Left renal cortex interstitium (tissue), 4 donors: Measurements from ENCODE around the gene AMH. TPM values are rescaled to one million over a fixed set of nuclear protein-coding genes. Genes with fewer than 3 reads are reported as not detected.

ENCODE experiments used
- DNase-seq, 4 donors: peaks; one replicate each; pipeline ENCODE4 v3.0.0-alpha.2; 2013; ENCODE audit warnings: low read depth in 4 of 4, low spot score in 2 of 4, missing footprints in 1 of 4
- polyA plus RNA-seq, 4 donors: library from polyadenylated mRNA; unstranded; fragments of 120-200 nt; gene quantifications; one replicate each; pipeline ENCODE4 v1.2.1, GENCODE V29; 2013; ENCODE audit not compliant: insufficient read length in 4 of 4

Gene AMH
- polyA plus RNA-seq, 4 donors = 0.96 to 3.8 (median 2.4) TPM

DNA sequence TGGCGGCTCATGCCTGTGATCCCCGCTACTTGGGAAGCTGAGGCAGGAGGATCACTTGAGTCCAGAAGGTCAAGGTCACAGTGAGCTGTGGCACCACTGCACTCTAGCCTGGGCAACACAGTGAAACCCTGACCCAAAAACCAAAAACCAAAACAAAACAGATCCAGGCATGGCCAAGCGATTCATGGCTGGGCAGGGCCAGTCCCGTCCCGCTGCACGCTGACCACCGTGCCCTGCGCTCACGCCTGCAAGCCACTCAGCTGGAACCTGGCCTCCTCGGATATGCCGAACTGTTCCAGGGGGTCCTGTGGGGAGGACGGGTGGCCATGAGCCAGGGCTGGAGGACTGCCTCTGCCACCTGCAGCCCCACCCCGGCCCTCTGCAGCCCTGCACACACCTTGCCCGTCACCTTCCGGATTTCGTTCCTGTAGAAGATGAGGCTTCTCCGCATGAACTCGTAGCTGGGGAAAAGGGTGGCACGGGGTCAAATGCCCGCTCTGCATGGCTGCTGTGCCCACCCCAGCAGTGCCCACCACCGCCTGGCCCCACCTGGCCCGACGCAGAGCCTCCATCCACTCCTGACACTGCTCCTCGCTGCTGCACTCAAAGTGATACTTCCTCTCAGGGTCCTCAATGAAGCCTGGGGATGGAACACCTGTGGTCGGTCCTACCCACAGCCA, 15.4 kb upstream of the AMH start:
- no peak for DNase-seq

DNA sequence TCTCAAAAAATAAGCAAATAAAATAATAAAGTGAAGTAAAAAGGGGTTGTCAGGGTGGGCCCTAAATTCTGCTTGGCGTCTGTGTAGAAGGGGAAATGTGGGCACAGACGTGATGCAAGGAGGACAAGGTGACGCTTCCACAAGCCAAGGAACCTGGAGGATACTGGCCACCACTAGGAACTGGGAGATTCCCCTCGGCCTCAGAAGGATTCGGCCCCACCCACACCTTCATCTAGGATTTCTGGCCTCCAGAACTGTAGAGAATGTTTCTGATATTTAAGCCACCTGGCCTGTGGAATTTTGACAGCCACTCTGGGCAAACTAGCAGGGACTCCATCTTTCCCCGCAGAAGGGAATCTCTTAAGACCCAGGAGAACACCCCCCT, 14.1 kb upstream of the AMH start:
- no peak for DNase-seq

DNA sequence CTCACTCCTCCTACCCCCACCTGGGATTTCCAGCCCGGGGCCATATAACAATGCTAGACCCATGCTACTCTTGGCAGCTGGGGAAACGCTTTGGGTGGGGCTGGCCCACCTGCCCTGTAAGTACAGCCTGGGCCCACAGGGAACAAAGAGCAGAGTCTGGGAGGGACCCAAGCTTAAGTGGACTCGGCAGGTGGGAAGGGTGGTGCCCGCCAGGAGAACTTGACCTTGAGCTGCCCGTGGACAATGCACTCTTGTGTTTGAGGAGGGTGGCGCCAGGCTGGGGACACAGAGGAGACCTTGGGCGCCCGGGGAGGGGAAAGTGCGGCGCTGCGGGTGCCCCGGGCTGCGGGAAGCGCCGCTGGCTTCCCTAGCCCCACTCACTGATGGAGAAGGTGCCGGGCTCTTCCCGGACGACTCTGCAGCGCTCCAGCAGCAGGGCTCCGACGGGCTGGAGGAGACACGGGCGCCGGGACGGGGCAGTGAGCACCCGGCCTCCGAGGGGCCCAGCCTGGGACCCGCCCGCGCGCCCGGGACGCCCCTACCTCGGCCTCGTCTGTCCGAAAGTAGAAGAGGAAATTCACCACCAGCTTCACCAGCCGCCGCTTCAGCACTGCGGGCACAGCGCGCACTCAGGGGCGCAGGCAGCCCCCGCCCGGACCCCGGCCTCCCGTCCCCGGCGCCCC, 13.6 kb upstream of the AMH start:
- DNase-seq = no peak

DNA sequence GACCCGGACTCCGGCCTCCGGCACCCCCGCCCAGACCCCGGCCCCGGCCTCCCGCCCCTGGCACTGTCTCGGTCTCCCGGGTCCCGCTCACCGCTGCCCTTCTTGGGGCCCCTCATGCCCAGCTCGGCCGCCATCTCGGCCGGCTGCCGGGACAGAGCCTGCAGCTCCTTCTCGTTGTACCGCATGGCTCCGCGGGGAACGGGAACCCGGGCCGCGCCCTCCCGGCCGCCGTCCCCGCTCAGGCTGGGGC, 13.1 kb upstream of the AMH start:
- no peak for DNase-seq

DNA sequence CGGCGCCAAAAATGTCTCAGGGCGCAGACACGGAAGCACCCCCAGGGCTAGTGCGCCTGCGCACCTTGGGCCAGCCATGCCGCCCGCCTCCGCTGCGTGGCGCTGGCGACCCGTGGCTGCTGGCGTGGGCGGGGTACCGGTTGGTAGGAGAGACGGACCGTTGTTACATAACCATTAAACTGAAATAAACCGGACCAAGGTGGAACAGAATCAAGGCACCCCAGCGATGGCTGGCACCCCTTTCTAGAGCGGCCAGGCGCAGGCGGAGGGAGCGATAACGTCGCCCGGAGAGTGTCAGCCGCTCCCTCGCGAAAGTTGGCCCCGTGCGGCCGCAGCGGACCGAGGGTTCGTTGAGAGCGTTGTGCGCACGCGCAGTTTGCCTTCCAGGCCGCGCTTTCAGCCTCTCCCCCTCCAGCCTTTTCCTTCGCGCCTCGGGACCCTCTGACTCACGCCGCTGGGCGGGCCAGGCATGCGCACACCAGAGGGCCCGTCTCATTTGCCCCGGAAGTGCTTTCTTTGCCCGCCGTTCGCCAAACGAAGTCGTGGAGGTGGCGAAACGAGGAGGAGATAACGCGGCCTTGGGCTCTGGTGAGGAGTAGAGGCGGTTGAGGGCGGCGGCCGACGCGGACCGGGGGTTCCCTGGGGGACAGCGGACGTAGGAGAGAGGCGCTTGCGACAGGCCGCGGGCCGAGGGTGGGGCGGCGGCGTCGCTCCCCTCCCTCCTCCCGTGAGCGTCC, 12.6 kb upstream of the AMH start, which contains the start of the genes PLEKHJ1 and SF3A2:
Gene PLEKHJ1, minus strand, starts transcription at position 16 of the 737 bp plus-strand sequence. CDS start 81 bp downstream, outside the sequence.
Gene SF3A2, plus strand, starts transcription at position 511 of the 737 bp plus-strand sequence. CDS start 6,595 bp downstream, outside the sequence.
- peak; percentile 94 to 99 (median 96) for DNase-seq

DNA sequence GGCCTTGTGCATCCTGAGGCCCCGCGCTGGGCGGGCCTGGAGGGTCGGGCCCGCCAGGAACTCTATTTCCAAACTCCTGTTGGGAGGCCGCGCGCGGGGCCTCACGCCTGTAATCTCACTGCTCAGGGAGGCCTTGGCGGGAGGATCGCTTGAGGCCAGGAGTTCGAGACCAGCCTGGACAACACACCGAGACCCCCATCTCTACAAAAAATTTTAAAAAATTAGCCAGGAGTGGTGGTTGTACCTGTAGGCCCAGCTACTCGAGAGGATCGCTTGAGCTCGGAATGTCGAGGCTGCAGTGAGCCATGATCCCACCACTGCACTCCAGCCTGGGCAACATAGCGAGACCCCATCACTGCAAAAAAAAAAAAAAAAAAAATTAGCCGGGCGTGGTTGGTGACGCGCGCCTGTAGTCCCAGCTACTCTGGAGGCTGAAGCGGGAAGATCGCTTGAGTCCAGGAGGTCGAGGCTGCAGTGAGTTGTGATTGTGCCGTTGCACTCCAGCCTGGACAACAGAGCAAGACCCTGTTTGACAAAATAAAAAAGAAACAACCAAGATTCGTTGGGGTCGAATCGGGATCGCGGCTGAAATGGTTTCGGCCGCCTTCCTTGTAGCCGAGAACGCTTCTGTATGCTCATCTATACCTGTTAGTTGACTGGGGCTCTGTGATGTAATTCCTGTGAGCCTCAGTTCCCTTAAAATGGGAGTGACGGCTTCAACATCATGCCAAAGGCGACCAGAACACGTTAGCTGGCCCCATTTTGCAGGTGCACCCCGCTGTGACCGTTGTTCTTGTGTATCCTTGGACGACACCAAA, 11.9 kb upstream of the AMH start:
- no peak for DNase-seq

DNA sequence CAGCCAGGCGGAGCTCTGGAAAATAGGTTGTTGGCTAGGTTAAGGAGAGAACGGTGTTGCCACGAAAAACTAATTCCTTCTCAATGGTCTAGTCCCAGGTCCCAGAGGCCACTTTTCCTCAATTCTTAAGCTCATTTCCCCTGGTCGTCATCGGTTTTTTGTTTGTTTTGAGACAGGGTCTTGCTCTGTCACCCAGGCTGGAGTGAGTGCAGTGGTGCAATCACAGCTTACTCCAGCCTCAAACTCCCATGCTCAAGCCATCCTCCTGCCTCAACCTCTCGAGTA, 11.3 kb upstream of the AMH start:
- DNase-seq = no peak

DNA sequence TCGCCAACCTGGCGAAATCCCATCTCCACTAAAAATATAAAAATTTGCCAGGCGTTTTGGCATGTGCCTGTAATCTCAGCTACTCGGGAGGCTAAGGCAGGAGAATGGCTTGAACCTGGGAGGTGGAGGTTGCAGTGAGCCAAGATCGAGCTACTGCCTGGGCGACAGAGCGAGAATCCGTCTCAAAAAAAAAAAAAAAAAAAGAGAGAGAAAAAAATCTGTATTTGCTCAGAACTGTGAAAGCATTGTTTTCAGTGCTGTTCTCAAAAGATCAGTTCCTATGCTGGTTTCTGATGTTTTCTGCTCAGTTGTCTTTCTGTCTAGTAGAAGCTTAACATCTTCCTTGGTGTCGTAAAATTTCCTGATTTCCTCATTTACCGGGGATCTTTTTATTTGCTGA, 9.9 kb upstream of the AMH start:
- DNase-seq = no peak

DNA sequence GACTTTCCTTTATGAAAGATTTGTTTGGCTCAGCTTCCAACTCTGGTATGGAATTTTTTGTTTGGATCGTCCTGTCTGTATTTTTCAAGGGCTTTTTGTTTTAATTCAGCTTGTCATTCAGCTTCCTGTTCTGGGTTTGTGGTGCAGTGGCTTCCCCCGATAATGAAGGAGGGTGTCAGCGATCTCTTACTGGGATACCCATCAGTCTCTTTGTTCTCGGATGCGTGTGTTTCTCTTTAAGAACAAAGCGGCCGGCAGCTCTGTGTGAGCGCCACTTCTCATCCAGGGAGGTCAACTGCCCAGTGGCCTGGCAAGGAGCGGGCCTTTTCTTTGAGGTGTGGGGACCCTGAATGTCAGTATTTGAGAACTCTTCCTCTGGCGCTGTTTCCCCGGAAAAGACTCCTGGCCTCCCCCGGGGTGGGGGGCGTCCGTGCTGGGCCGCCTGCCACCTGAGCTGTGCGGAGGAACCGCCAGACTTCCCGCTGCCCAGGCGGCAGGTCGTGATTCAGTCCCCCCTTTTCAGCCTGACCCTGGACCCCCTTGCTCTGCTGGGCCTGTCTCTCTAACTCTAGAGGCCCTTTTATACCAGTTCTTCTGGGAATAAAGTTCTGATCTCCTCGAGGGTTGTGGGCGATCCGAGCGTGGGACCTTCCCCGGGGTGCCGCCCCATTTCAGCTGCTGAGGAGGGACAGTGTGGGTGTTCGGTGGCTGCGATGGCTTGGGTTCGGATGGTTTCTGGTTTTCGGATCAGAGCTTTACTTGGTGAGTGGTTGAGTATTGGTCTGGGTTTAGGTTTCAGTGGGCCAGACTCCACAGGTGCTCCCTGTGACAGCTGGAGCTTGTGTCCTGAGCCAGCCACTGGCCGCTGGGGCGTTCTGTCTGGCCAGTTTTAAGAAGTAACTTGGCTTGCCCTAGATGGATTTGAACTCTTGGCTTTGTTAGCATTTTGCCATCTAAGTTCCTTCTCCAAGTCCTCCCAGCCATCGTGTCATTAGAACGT, 9.1 kb upstream of the AMH start:
- DNase-seq = no peak

DNA sequence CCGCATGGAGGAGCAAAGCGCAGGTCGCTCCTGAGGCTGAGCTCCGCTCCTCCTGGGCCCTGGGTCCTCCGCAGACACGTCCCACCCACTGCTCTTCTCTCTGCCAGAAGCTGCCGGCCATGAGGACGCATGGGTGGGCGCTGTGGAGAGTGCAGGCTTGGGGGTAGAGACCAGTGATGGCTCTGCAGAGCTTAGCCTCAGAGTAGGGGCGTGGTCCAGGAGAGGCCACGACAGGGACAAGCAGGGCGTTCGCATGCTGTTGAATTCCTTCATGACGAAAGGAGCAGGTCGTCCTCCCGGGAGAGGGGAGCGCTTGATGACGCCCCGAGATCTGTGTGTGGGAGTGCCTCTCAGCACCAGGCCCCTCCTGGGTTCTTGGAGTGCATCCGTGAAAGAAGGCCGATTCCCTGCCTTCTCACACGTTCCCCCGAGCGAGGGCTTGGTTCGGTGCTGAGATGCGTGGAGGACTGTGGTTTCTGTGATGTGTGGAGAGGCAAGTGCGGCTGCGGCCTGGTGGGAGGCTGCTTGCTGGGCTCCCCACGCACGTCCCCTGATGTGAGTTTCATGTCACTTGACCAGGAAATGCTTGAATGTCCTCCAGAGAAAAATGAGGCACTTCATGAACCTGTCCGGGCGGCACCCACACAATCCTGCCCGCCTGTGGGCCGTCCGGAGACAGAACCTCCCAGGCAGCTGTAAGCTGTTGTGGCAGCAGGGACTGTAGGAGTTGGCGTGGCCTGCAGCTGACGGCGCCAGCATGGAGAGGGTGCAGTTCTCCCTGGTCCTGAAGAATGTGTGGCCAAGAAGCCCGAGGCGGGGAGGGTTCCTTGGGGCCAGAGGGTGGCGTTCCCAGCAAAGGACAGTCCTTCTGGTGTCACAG, 8.0 kb upstream of the AMH start:
- no peak for DNase-seq

DNA sequence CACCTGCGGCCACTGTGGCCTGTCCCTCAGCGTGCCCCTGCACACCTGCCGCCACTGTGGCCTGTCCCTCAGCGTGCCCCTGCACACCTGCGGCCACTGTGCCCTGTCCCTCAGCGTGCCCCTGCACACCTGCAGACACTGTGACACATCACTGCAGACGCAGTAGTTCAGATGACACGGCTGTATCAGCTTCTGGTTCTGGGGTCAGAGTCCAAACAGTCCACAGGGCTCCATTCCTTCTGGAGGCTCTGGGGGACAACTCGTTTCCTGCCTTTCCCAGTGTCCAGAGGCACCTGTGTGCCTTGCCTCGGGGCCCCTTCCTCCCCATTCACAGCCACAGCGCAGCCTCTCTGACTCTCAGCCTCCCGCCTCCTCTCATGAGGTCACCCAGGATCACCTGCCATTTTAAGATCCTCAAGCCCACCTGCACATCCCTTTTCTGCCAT, 7.0 kb upstream of the AMH start:
- no peak for DNase-seq

DNA sequence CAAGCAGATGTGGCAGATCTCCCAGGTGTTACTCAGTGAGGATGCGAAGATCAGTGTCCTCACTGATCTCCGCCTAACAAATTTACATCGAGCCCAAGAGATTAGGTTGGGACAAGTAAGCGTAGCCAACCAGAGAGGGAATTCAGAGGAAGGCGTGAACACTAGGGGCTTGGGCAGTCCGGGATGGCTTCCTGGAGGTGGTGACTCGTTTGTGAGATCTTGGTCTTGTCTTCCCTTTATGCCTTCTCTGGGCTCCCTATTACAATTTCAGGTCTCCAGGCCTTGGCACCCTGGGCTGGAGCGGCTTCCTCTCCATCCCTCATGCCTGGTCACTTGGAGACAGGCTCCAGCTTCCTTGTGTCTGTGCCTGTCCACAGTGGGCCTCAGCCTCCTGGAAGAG, 6.3 kb upstream of the AMH start:
- no peak for DNase-seq

DNA sequence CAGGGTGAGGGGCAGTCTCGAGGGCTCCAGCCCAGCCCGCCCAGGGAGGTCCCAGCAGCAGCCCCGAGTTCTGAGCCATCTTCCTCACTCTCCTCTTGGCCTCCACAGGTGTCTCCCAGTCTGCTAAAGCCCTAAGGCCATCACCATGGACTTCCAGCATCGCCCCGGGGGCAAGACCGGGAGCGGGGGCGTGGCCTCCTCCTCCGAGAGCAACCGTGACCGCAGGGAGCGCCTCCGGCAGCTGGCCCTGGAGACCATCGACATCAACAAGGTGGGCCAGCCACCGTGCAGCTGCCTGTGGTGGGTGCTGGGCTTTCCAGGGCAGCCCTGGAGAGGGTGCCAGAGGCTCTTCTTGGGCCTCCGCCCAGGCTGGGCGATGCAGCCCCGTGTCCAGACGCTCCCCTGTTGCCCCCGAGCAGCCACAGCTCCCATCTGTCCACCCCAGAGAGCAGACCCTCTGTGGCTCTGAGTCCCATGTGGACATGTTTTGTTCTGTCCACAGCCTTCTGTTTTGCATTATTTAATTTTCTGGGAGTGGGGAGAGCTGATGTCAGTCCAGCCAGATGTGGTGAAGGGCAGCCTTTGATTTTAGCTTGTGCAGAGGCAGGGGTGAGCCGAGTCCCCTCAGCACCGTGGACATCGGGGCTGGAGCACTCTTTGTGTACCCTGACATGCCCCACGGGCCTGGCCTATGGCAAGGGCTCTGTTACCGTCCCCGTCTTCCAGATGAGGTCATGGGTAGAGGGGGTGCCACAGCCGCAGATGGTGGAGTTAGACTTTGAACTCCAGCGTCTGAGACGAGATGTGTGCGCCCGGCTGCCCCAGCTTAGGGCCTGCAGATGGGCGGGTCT, 5.6 kb upstream of the AMH start:
- DNase-seq = no peak

DNA sequence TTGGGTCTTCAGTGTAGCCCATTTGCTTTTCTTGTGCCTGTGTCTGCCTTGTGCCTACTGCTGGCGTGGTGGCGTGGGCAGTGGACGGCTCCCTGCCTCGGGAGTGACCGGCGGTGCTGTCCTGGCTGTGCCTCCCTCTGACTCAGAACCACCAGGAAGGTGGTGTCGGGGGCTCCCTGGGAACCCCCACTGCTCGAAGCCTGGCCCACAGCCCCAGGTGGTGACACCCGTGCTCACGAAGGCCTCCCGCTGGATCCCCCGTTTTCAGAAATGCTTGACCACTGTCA, 5.1 kb upstream of the AMH start:
- no peak for DNase-seq

DNA sequence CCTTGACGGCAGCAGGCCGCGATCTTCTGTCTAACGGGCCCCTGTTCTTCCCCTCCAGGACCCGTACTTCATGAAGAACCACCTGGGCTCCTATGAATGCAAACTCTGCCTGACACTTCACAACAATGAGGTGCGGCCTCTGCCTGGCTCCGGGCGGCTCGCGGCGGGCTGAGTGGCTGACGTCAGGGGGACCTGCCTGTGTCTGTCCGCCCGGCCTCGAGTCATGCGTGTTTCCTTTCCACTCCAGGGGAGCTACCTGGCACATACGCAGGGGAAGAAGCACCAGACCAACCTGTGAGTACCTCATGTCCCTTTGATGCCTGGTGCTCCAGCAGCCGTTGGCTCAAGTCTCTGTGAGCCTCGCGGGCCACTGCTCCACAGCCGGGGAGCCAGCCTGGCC, 4.6 kb upstream of the AMH start:
- no peak for DNase-seq

DNA sequence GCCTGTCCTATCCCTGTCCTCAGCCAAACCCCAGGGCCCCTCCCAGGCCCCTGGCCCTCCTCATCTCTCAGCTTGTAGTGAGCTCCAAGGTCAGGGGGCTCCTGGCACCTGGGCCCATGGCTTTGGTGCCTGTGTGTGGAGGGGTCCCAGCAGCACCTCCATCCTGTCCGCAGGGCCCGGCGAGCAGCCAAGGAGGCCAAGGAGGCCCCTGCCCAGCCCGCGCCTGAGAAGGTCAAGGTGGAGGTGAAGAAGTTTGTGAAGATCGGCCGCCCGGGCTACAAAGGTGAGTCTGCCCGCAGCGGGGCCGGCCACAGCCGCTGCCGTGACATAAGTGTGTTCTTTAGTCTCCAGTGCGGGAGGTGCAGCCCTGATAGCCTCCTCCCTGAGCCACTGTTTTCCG, 3.9 kb upstream of the AMH start:
- DNase-seq = no peak

DNA sequence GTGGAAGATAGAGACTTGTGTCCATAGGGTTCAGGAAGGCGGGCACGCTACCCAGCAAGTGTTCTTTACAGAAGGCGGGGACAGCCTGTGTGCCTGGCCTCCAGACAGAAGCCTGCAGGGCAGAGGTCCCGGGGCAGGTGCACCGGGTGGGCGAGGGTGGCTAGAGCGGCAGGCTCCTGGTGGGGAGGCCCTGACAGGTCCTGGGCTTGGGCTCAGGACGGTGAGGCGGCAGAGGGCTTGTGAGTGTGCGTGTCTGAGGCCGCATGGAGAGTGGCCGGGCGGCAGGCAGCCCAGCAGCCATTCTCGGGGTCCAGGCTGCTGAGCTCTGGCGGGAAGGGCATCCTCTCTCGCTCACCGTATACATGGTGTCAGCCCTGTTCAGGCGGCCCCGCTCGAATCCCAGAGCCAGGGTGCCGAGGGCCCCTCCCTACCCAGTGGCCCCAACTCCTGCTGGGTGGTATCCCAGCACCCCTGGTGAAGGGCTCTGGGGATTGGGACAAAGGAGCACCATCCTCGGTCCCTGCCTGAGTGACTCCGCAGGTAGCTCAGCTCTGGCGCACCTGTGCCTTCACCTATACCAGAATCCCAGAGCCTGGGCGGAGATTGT, 3.0 kb upstream of the AMH start:
- no peak for DNase-seq

DNA sequence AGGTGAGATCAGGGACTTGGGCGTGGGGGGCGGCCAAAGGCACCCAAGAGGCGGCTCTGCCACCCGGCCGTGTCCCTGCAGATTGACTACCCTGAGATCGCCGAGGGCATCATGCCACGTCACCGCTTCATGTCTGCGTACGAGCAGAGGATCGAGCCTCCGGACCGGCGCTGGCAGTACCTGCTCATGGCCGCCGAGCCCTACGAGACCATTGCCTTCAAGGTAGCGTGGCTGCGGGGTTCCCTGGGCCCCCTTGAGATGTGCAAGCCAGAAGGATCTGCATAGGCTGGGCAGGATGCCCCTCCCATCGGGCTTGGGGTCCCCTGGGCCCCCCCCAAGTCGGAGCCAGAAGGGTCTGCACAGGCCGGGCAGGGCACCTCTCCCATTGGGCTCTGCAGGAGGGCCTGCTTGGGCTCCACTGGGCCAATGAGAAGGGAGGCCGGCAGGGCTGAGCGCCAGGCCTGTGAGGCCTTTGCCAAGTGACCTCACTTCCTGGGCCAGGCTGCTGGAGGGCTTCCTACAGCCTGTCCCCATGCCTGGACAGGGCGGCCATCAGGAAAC, 2.2 kb upstream of the AMH start:
- no peak for DNase-seq
